Small intestine (tissue), 7 donors: Measurements from ENCODE around the gene EHMT1. TPM values are rescaled to one million over a fixed set of nuclear protein-coding genes. Genes with fewer than 3 reads are reported as not detected.

Experiments
- DNase-seq, 2 donors: peaks; one replicate each; pipeline versions ENCODE4 v3.0.0 to v3.0.0-alpha.2; 2013
- FAIRE-seq: peaks from 2 replicates; lab custom pipeline; 2012; peaks lifted over from hg19 to GRCh38; lab: Jason Lieb, UNC
- H3K27ac ChIP-seq, 3 donors: one replicate each; pipeline ENCODE4 v1.5.1; 2013; ENCODE audit warnings: low read length in 2 of 3, mild to moderate bottlenecking in 2 of 3, control low read depth in 1 of 3, inconsistent platforms in 1 of 3, low read depth in 1 of 3, moderate library complexity in 1 of 3
- H3K27me3 ChIP-seq, 3 donors: one replicate each; pipeline ENCODE4 v1.6.1; 2013; ENCODE audit warnings: low read length in 3 of 3, inconsistent platforms in 1 of 3; ENCODE audit not compliant: control insufficient read depth in 3 of 3, insufficient read depth in 3 of 3
- H3K36me3 ChIP-seq, 3 donors: one replicate each; pipeline ENCODE4 v1.6.1; 2013; ENCODE audit warnings: low read length in 3 of 3, inconsistent platforms in 1 of 3, low read depth in 1 of 3, mild to moderate bottlenecking in 1 of 3, moderate library complexity in 1 of 3; ENCODE audit not compliant: control insufficient read depth in 3 of 3, insufficient read depth in 2 of 3
- H3K4me1 ChIP-seq, 3 donors: one replicate each; pipeline ENCODE4 v1.6.1; 2013; ENCODE audit warnings: low read length in 2 of 3, inconsistent platforms in 1 of 3, low read depth in 1 of 3, mild to moderate bottlenecking in 1 of 3, moderate library complexity in 1 of 3; ENCODE audit not compliant: control insufficient read depth in 3 of 3, insufficient read depth in 2 of 3
- H3K4me3 ChIP-seq, 3 donors: one replicate each; pipeline ENCODE4 v1.5.1; 2013; ENCODE audit warnings: low read length in 3 of 3, control low read depth in 1 of 3, inconsistent platforms in 1 of 3, low read depth in 1 of 3, mild to moderate bottlenecking in 1 of 3, moderate library complexity in 1 of 3
- H3K9me3 ChIP-seq, 2 donors: one replicate each; pipeline ENCODE4 v1.6.1; 2013; ENCODE audit warnings: low read depth in 1 of 2, low read length in 1 of 2; ENCODE audit not compliant: control insufficient read depth in 2 of 2, insufficient read depth in 1 of 2
- WGBS, 3 donors: extraction: QIAGEN DNeasy Blood & Tissue Kit; methylation state at CpG; one replicate each; pipeline ENCODE4 v1.1.7; 2013; 5-methylcytosine and 5-hydroxymethylcytosine counted together
- polyA plus RNA-seq, 4 donors: library from polyadenylated mRNA; stranded (reverse) in 3 of 4; unstranded in 1 of 4; fragments of 200-250 nt in 3 of 4; fragments of 120-200 nt in 1 of 4; gene quantifications; one replicate each; pipeline versions ENCODE4 v1.2.1 to v1.2.3, GENCODE V29; 2013
- donor health status: healthy with polysubstance abuse.
- donor health status: control.
- donor health status: control.
- donor health status: Bipolar disorder and iron deficiency.
- donor health status: healthy.

EHMT1 gene
- polyA plus RNA-seq, 4 donors = 35.2 to 53.9 (median 39.1) TPM

GRCh38 chr9:137649553-137649952, 30.7 kb downstream of the EHMT1 start:
- H3K27ac ChIP-seq = no peak overlapping the region
- WGBS, 3 donors = 84 to 88% (median 85%) methylated on average over 9 of the region's 9 CpGs
- H3K4me3 ChIP-seq = no peak overlapping the region
- no peak for FAIRE-seq
- no peaks in the 10 kb centered on the region for H3K4me1 ChIP-seq
- peaks cover 6 to 33% (median 7%) of the 10 kb centered on the region in 3 donors for H3K36me3 ChIP-seq
- no peaks in the 10 kb centered on the region for H3K9me3 ChIP-seq
- no peak for DNase-seq
- H3K27me3 ChIP-seq = no peaks in the 10 kb centered on the region

- H3K36me3 ChIP-seq = peaks cover 6 to 33% (median 7%) of the 10 kb centered on the region in 3 donors
- FAIRE-seq = no peak
- WGBS, 3 donors = 80 to 88% (median 80%) methylated on average over 2 of the region's 2 CpGs
These were observed 31.5 kb downstream of the EHMT1 start for GRCh38 chr9:137650259-137650658.

DNA sequence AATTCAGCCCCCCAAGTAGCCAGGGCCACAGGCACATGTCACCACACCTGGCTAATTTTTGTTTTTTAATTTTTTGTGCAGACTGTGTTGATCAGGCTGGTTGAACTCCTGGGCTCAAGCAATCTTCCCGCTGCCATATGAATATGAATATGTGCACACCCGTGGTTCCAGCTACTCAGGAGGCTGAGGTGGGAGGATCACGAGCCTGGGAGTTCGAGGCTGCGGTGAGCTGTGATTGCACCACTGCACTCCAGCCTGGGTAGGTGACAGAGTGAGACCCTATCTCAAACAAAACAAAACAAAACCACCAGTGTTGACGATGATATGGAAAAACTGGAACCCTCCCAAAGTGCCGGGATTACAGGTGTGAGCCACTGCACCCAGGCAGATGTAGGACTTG, 32.0 kb downstream of the EHMT1 start:
- H3K4me1 ChIP-seq = no peaks in the 10 kb centered on the region
- H3K27me3 ChIP-seq = no peaks in the 10 kb centered on the region
- H3K4me3 ChIP-seq = no peak overlapping the region
- WGBS, 3 donors = 89 to 93% (median 91%) methylated on average over 7 of the region's 7 CpGs
- peaks cover 5 to 36% (median 7%) of the 10 kb centered on the region in 3 donors for H3K36me3 ChIP-seq
- H3K27ac ChIP-seq = no peak overlapping the region
- H3K9me3 ChIP-seq = no peaks in the 10 kb centered on the region
- FAIRE-seq (no peak), DNase-seq (no peak)

More at GRCh38 chr9:137650259-137650658, 31.5 kb downstream of the EHMT1 start:
- no peaks in the 10 kb centered on the region for H3K27me3 ChIP-seq
- H3K27ac ChIP-seq = no peak overlapping the region
- H3K9me3 ChIP-seq = no peaks in the 10 kb centered on the region
- no peaks in the 10 kb centered on the region for H3K4me1 ChIP-seq
- no peak for DNase-seq
- no peak overlapping the region for H3K4me3 ChIP-seq

- Histone ChIP-seq H3K27ac (no peak overlapping the region), H3K36me3 (peaks cover 3 to 17% (median 4%) of the 10 kb centered on the region in 3 donors), H3K27me3 (no peaks in the 10 kb centered on the region), H3K9me3 (no peaks in the 10 kb centered on the region), H3K4me3 (no peak overlapping the region), H3K4me1 (no peaks in the 10 kb centered on the region)
- DNase-seq = no peak
- WGBS, 3 donors = 96 to 97% (median 97%) methylated on average over 6 of the region's 6 CpGs
- FAIRE-seq = no peak
These were observed 37.6 kb downstream of the EHMT1 start for GRCh38 chr9:137656416-137656815.

- 74 to 90% (median 90%) methylated on average over 2 of the region's 2 CpGs for WGBS, 3 donors
- H3K4me1 ChIP-seq = no peaks in the 10 kb centered on the region
- H3K36me3 ChIP-seq = peaks cover 0 to 11% (median 4%) of the 10 kb centered on the region in 3 donors
- no peak overlapping the region for H3K27ac ChIP-seq
- H3K4me3 ChIP-seq = no peak overlapping the region
- DNase-seq (no peak), FAIRE-seq (no peak)
- no peaks in the 10 kb centered on the region for H3K9me3 ChIP-seq
- no peaks in the 10 kb centered on the region for H3K27me3 ChIP-seq
These were observed 38.8 kb downstream of the EHMT1 start for GRCh38 chr9:137657606-137658005.

- no peaks in the 10 kb centered on the region for H3K9me3 ChIP-seq
- H3K36me3 ChIP-seq = peaks cover 0 to 11% (median under 1%) of the 10 kb centered on the region in 3 donors
- no peaks in the 10 kb centered on the region for H3K4me1 ChIP-seq
- DNase-seq (no peak), FAIRE-seq (no peak)
- WGBS, 3 donors = 84 to 91% (median 85%) methylated on average over 2 of the region's 2 CpGs
- H3K4me3 ChIP-seq = no peak overlapping the region
- no peaks in the 10 kb centered on the region for H3K27me3 ChIP-seq
- H3K27ac ChIP-seq = no peak overlapping the region
These were observed 40.0 kb downstream of the EHMT1 start for GRCh38 chr9:137658781-137659180.

- Histone ChIP-seq H3K4me1 (no peaks in the 10 kb centered on the region), H3K4me3 (no peak overlapping the region), H3K36me3 (peaks cover 0 to 10% (median 0%) of the 10 kb centered on the region in 3 donors), H3K27me3 (no peaks in the 10 kb centered on the region), H3K9me3 (no peaks in the 10 kb centered on the region), H3K27ac (no peak overlapping the region)
- no peak for FAIRE-seq
- no peak for DNase-seq
- 73 to 89% (median 79%) methylated on average over 4 of the region's 4 CpGs for WGBS, 3 donors
These were observed 41.3 kb downstream of the EHMT1 start for GRCh38 chr9:137660144-137660543.

- no peaks in the 10 kb centered on the region for H3K27me3 ChIP-seq
- peaks cover 0 to 8% (median 0%) of the 10 kb centered on the region in 3 donors for H3K4me1 ChIP-seq
- FAIRE-seq = no peak
- 92 to 96% (median 93%) methylated on average over 4 of the region's 4 CpGs for WGBS, 3 donors
- H3K27ac ChIP-seq = no peak overlapping the region
- no peak for DNase-seq
- H3K9me3 ChIP-seq = no peaks in the 10 kb centered on the region
- peaks cover 0 to 15% (median 0%) of the 10 kb centered on the region in 3 donors for H3K36me3 ChIP-seq
- H3K4me3 ChIP-seq = no peak overlapping the region
These were observed 44.8 kb downstream of the EHMT1 start for GRCh38 chr9:137663584-137663983.

DNA sequence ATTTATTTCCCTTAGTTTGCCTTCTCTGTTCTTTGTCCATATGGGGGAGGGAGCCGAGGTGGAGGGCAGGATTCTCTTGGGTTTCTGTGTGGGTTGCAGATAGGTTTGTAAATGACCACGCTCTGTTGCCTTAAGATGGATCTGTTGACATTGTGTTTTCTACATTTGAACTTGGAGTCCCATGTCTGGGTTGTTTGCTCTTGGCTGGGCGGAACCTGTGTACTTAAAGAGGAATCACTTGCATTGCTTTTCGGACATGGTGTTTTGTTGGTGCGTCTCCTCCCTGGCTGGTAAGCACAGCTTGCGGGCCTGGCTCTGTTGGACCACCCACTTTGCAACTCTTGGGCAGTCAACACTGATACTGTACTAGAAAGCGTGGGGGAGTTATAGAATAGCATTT, 45.9 kb downstream of the EHMT1 start:
- Histone ChIP-seq H3K27me3 (no peaks in the 10 kb centered on the region), H3K4me3 (no peak overlapping the region), H3K4me1 (peaks cover 0 to 8% (median 2%) of the 10 kb centered on the region in 3 donors), H3K9me3 (no peaks in the 10 kb centered on the region), H3K36me3 (peaks cover 0 to 23% (median 4%) of the 10 kb centered on the region in 3 donors), H3K27ac (no peak overlapping the region)
- FAIRE-seq (no peak), DNase-seq (peak; percentile 26 to 41)
- WGBS, 3 donors = 76 to 85% (median 85%) methylated on average over 7 of the region's 7 CpGs
